Fibroblast of skin of right biceps (primary cell): Measurements from ENCODE around the gene COLEC11.

Source experiments
- DNase-seq: peaks from one replicate; pipeline ENCODE4 v3.0.0-alpha.2; 2013

COLEC11 gene

GRCh38 chr2:3679180-3679579, 84.3 kb downstream of the COLEC11 start:
- no peak for DNase-seq

- DNase-seq = no peak
These were observed 84.9 kb downstream of the COLEC11 start for GRCh38 chr2:3679616-3680393.

GRCh38 chr2:3680548-3681345, 85.8 kb downstream of the COLEC11 start:
- no peak for DNase-seq

GRCh38 chr2:3681625-3682024, 86.7 kb downstream of the COLEC11 start:
- DNase-seq = no peak

- DNase-seq = no peak
These were observed 87.9 kb downstream of the COLEC11 start for GRCh38 chr2:3682811-3683210.

GRCh38 chr2:3683748-3684454, 89.0 kb downstream of the COLEC11 start:
- DNase-seq = no peak

GRCh38 chr2:3689998-3690748, 95.3 kb downstream of the COLEC11 start:
- DNase-seq = no peak

GRCh38 chr2:3692375-3692774, 97.5 kb downstream of the COLEC11 start:
- DNase-seq = no peak
